NB4 (cell line): Measurements from ENCODE around the gene PEX11A.

Experiments used
- DNase-seq: peaks from one replicate; pipeline ENCODE4 v3.0.0; 2010; ENCODE audit warnings: low read depth
- H3K4me3 ChIP-seq: one replicate; pipeline ENCODE4 v1.5.1; 2011; ENCODE audit warnings: mild to moderate bottlenecking, low read depth, low read length, moderate library complexity
- CTCF ChIP-seq: IDR thresholded peaks from one replicate; pipeline ENCODE4 v1.5.1; 2012; ENCODE audit warnings: low read depth, low read length
- MAX ChIP-seq: IDR thresholded peaks from 2 replicates; pipeline ENCODE4 v1.6.1; 2011; ENCODE audit warnings: low read depth, low read length
- MYC ChIP-seq: IDR thresholded peaks from 2 replicates; pipeline ENCODE4 v1.6.1; 2011; ENCODE audit warnings: low read depth, low read length
- POLR2A ChIP-seq: IDR thresholded peaks from 2 replicates; pipeline ENCODE4 v1.6.1; 2011; ENCODE audit warnings: mild to moderate bottlenecking; ENCODE audit not compliant: insufficient read length; ENCODE audit errors: extremely low read depth

Gene PEX11A

GRCh38 chr15:89665449-89666181 is 24.9 kb downstream of the PEX11A start:
- H3K4me3 ChIP-seq: peak overlapping the region; percentile 16
- TF ChIP-seq CTCF (no peak), MYC (no peak), POLR2A (no peak), MAX (no peak)
- DNase-seq: peak; percentile 64

GRCh38 chr15:89664441-89665350 is 25.9 kb downstream of the PEX11A start:
- peak overlapping the region; percentile 16 for H3K4me3 ChIP-seq
- TF ChIP-seq POLR2A (no peak), MYC (no peak), CTCF (no peak), MAX (no peak)
- no peak for DNase-seq

GRCh38 chr15:89662893-89663626 is 27.5 kb downstream of the PEX11A start:
- TF ChIP-seq POLR2A (no peak), MYC (no peak), CTCF (no peak), MAX (no peak)
- DNase-seq: no peak
- H3K4me3 ChIP-seq: no peak overlapping the region

GRCh38 chr15:89660556-89660955 is 30.0 kb downstream of the PEX11A start:
- no peak for DNase-seq
- H3K4me3 ChIP-seq: no peak overlapping the region
- no peak for TF ChIP-seq MAX
- no peak for TF ChIP-seq POLR2A
- no peak for TF ChIP-seq MYC
- no peak for TF ChIP-seq CTCF

GRCh38 chr15:89659295-89659694 is 31.3 kb downstream of the PEX11A start:
- no peak for TF ChIP-seq MYC
- no peak for TF ChIP-seq MAX
- TF ChIP-seq CTCF: no peak
- TF ChIP-seq POLR2A: no peak
- H3K4me3 ChIP-seq: no peak overlapping the region
- DNase-seq: no peak
